ENCODE data around the gene RETREG2.

- TF ChIP-seq ARNTL (CRISPR knock-in tag; IDR thresholded peaks at IDR 0.05; ENCODE audit: borderline replicate concordance, low read depth) (no peak), ISL1 (CRISPR knock-in tag; IDR thresholded peaks at IDR 0.05) (no peak), PATZ1 (CRISPR knock-in tag; IDR thresholded peaks at IDR 0.05; ENCODE audit: borderline replicate concordance) (no peak), ZC3H10 (CRISPR knock-in tag; IDR thresholded peaks at IDR 0.05) (no peak), CSRNP3 (CRISPR knock-in tag; IDR thresholded peaks at IDR 0.05) (no peak), ESRRG (CRISPR knock-in tag; IDR thresholded peaks at IDR 0.05) (no peak), TCF4 (CRISPR knock-in tag; IDR thresholded peaks at IDR 0.05; ENCODE audit: borderline replicate concordance) (no peak), GLIS3 (CRISPR knock-in tag; IDR thresholded peaks at IDR 0.05) (no peak), ZFP3 (CRISPR knock-in tag; IDR thresholded peaks at IDR 0.05) (no peak), CREB5 (CRISPR knock-in tag; IDR thresholded peaks at IDR 0.05; ENCODE audit: low read depth) (no peak), TOX (CRISPR knock-in tag; IDR thresholded peaks at IDR 0.05; ENCODE audit: borderline replicate concordance) (no peak), ZFP30 (CRISPR knock-in tag; IDR thresholded peaks at IDR 0.05) (no peak), POU6F1 (CRISPR knock-in tag; IDR thresholded peaks at IDR 0.05; ENCODE audit: borderline replicate concordance, low read depth) (no peak)
Measured at GRCh38 chr2:219218732-219219701, 40.9 kb downstream of the RETREG2 start, which contains the start of gene ABCB6.

All from SK-N-SH treated with all-trans-retinoic acid at 6 μM for 48 hours (cell line).